Stimulated activated CD8-positive, alpha-beta memory T cell treated with anti-CD3 and anti-CD28 coated beads, Interleukin-7, amount 100 ng/mL, for 48 hours (primary cell): ENCODE measurements around the gene COA8.

Experiments used
- DNase-seq, 2 donors: peaks; one replicate each; pipeline ENCODE4 v3.0.0-alpha.2; 2020; ENCODE audit warnings: low read depth in 1 of 2; ENCODE audit errors: extremely low read depth in 1 of 2

COA8 gene

GRCh38 chr14:103547941-103548462 is 14.8 kb upstream of the COA8 start:
- no peak for DNase-seq

GRCh38 chr14:103548463-103549351 is 14.1 kb upstream of the COA8 start:
- DNase-seq: no peak

GRCh38 chr14:103549361-103550311 is 13.1 kb upstream of the COA8 start:
- DNase-seq: no peak

- DNase-seq: no peak
Measured at GRCh38 chr14:103550451-103551337, 12.1 kb upstream of the COA8 start.

GRCh38 chr14:103551338-103551762 is 11.4 kb upstream of the COA8 start:
- DNase-seq: no peak

- no peak for DNase-seq
Measured at GRCh38 chr14:103552011-103552845, 10.5 kb upstream of the COA8 start.

- no peak for DNase-seq
Measured at GRCh38 chr14:103552846-103553210, 9.9 kb upstream of the COA8 start.

GRCh38 chr14:103555559-103556337 is 7.0 kb upstream of the COA8 start:
- DNase-seq: no peak

- DNase-seq: no peak
Measured at GRCh38 chr14:103556946-103557758, 5.6 kb upstream of the COA8 start.

- no peak for DNase-seq
Measured at GRCh38 chr14:103558071-103558882, 4.5 kb upstream of the COA8 start.

GRCh38 chr14:103559766-103560165 is 3.0 kb upstream of the COA8 start:
- no peak for DNase-seq

GRCh38 chr14:103560691-103561090 is 2.1 kb upstream of the COA8 start:
- DNase-seq: no peak

GRCh38 chr14:103561381-103562178 is 1.2 kb upstream of the COA8 start:
- peak in 1 of 2 donors; percentile 29 for DNase-seq

GRCh38 chr14:103562179-103562428 is 656 bp upstream of the COA8 start:
- DNase-seq: no peak

- DNase-seq: no peak
Measured at GRCh38 chr14:103563226-103563620, 463 bp downstream of the COA8 start.

- no peak for DNase-seq
Measured at GRCh38 chr14:103563844-103564505, 1.2 kb downstream of the COA8 start.
